Liver (tissue), 9 donors: ENCODE results near the gene FNDC1. TPM values are rescaled to one million over a fixed set of nuclear protein-coding genes. Genes with fewer than 3 reads are reported as not detected.

Experiments
- DNase-seq: peaks from one replicate; pipeline ENCODE4 v3.0.0-alpha.2; 2017; ENCODE audit warnings: low spot score
- H3K27ac ChIP-seq, 2 donors: one replicate each; pipeline ENCODE4 v1.7.0; 2013; ENCODE audit warnings: inconsistent platforms in 2 of 2, low read length in 2 of 2, control low read depth in 1 of 2, low read depth in 1 of 2, mild to moderate bottlenecking in 1 of 2
- H3K27me3 ChIP-seq, 4 donors: one replicate each; pipeline versions ENCODE4 v1.6.1 to v1.7.0; 2013; ENCODE audit warnings: low read length in 3 of 4, inconsistent platforms in 1 of 4, mild to moderate bottlenecking in 1 of 4, moderate library complexity in 1 of 4; ENCODE audit not compliant: control insufficient read depth in 4 of 4, insufficient read depth in 4 of 4
- H3K36me3 ChIP-seq, 4 donors: one replicate each; pipeline versions ENCODE4 v1.6.1 to v1.7.0; 2013; ENCODE audit warnings: low read length in 3 of 4, mild to moderate bottlenecking in 3 of 4, low read depth in 1 of 4, moderate library complexity in 1 of 4; ENCODE audit not compliant: control insufficient read depth in 4 of 4, insufficient read depth in 3 of 4
- H3K4me1 ChIP-seq, 4 donors: one replicate each; pipeline versions ENCODE4 v1.6.1 to v1.7.0; 2013; ENCODE audit warnings: low read length in 3 of 4, mild to moderate bottlenecking in 3 of 4, moderate library complexity in 1 of 4; ENCODE audit not compliant: control insufficient read depth in 4 of 4, insufficient read depth in 4 of 4
- H3K4me3 ChIP-seq, 3 donors: one replicate each; pipeline versions ENCODE4 v1.6.1 to v1.7.0; 2013; ENCODE audit warnings: low read length in 3 of 3, control low read depth in 1 of 3, low read depth in 1 of 3, mild to moderate bottlenecking in 1 of 3
- H3K9ac ChIP-seq, 2 donors: one replicate each; pipeline ENCODE4 v1.7.0; 2013; ENCODE audit warnings: low read length in 2 of 2, mild to moderate bottlenecking in 2 of 2, moderate library complexity in 2 of 2, control low read depth in 1 of 2, low read depth in 1 of 2
- H3K9me3 ChIP-seq, 4 donors: one replicate each; pipeline versions ENCODE4 v1.6.1 to v1.7.0; 2013; ENCODE audit warnings: low read length in 3 of 4; ENCODE audit not compliant: control insufficient read depth in 4 of 4
- ATF3 ChIP-seq: IDR thresholded peaks from 2 replicates; pipeline ENCODE4 v1.6.1; 2016; ENCODE audit warnings: antibody characterized with exemption
- CTCF ChIP-seq: fragments of 150-350 bp; IDR thresholded peaks from 2 replicates; pipeline ENCODE4 v1.5.1; 2017; ENCODE audit warnings: improper control_type of control experiment, low read depth, low read length; ENCODE audit not compliant: missing input control
- EGR1 ChIP-seq, 2 donors: IDR thresholded peaks; 2 replicates each; pipeline ENCODE4 v1.6.1; 2016 to 2018; ENCODE audit warnings: antibody characterized with exemption in 2 of 2, low read depth in 2 of 2
- FOXA1 ChIP-seq: IDR thresholded peaks from 2 replicates; pipeline ENCODE4 v1.6.1; 2016; ENCODE audit warnings: antibody characterized with exemption
- FOXA2 ChIP-seq: IDR thresholded peaks from 2 replicates; pipeline ENCODE4 v1.6.1; 2016; ENCODE audit warnings: antibody characterized with exemption
- HNF4A ChIP-seq, 2 donors: conservative IDR thresholded peaks; 2 replicates each; pipeline ENCODE4 v1.6.1; 2016; ENCODE audit warnings: antibody characterized with exemption in 2 of 2, mild to moderate bottlenecking in 2 of 2
- HNF4G ChIP-seq: IDR thresholded peaks from 2 replicates; pipeline ENCODE4 v1.6.1; 2016; ENCODE audit warnings: antibody characterized with exemption
- JUND ChIP-seq, 2 donors: IDR thresholded peaks; 2 replicates each; pipeline ENCODE4 v1.6.1; 2016; ENCODE audit warnings: antibody characterized with exemption in 2 of 2
- MAX ChIP-seq: IDR thresholded peaks from 2 replicates; pipeline ENCODE4 v1.6.1; 2016; ENCODE audit warnings: antibody characterized with exemption
- RAD21 ChIP-seq, 2 donors: IDR thresholded peaks; 2 replicates each; pipeline ENCODE4 v1.6.1; 2016; ENCODE audit warnings: antibody characterized with exemption in 2 of 2, mild to moderate bottlenecking in 2 of 2
- REST ChIP-seq: IDR thresholded peaks from 2 replicates; pipeline ENCODE4 v1.6.1; 2016; ENCODE audit warnings: antibody characterized with exemption, mild to moderate bottlenecking
- RXRA ChIP-seq, 2 donors: IDR thresholded peaks; 2 replicates each; pipeline ENCODE4 v1.6.1; 2017 to 2018; ENCODE audit warnings: antibody characterized with exemption in 2 of 2, mild to moderate bottlenecking in 1 of 2
- SP1 ChIP-seq: IDR thresholded peaks from 2 replicates; pipeline ENCODE4 v1.6.1; 2018; ENCODE audit warnings: antibody characterized with exemption, mild to moderate bottlenecking
- TAF1 ChIP-seq: conservative IDR thresholded peaks from 2 replicates; pipeline ENCODE4 v1.6.1; 2016; ENCODE audit warnings: antibody characterized with exemption, mild to moderate bottlenecking
- YY1 ChIP-seq: IDR thresholded peaks from 2 replicates; pipeline ENCODE4 v1.6.1; 2016; ENCODE audit warnings: antibody characterized with exemption, mild to moderate bottlenecking
- ZBTB33 ChIP-seq: IDR thresholded peaks from 2 replicates; pipeline ENCODE4 v1.6.1; 2016; ENCODE audit warnings: antibody characterized with exemption
- WGBS: extraction: QIAGEN DNeasy Blood & Tissue Kit; methylation state at CpG from one replicate; pipeline ENCODE4 v1.1.7; 2013; 5-methylcytosine and 5-hydroxymethylcytosine counted together
- polyA plus RNA-seq, 2 donors: library from polyadenylated mRNA; stranded (reverse) in 1 of 2; unstranded in 1 of 2; fragments of 200-250 nt in 1 of 2; fragments of >200 nt in 1 of 2; fragmentation: Nextera tagmentation in 1 of 2; extraction: Ambion mirVana in 1 of 2; gene quantifications; one replicate each; pipeline versions ENCODE4 v1.2.1 to v1.2.3, GENCODE V29; 2013 to 2015
- total RNA-seq, 2 donors: library from RNA; depleted of rRNA; stranded (reverse); fragments of >200 nt; gene quantifications; one replicate each; pipeline ENCODE4 v1.2.3, GENCODE V29; 2014
- donor health status: healthy.
- donor health status: healthy.
- donor health status: healthy.
- donor health status: healthy.
- donor health status: healthy.

Gene FNDC1
- total and polyA plus RNA-seq, 4 donors, result 0.10 to 0.47 (median 0.17) TPM; not detected in 1

GRCh38 chr6:159157431-159157830, 11.8 kb upstream of the FNDC1 start:
- no peaks in the 10 kb centered on the region for H3K27me3 ChIP-seq
- H3K9ac ChIP-seq, result no peak overlapping the region
- H3K4me1 ChIP-seq, result no peaks in the 10 kb centered on the region
- WGBS, result 55% methylated on average over 2 of the region's 2 CpGs
- H3K4me3 ChIP-seq, result no peak overlapping the region
- peaks cover 0 to 15% (median under 1%) of the 10 kb centered on the region in 4 donors for H3K9me3 ChIP-seq
- no peak for DNase-seq
- no peak for TF ChIP-seq EGR1 (IDR thresholded peaks at IDR 0.05; ENCODE audit: low read depth in 2 of 2)
- no peak for TF ChIP-seq MAX
- no peak for TF ChIP-seq HNF4G
- no peak for TF ChIP-seq ATF3
- no peak for TF ChIP-seq REST
- TF ChIP-seq FOXA2, result no peak
- no peak for TF ChIP-seq TAF1
- TF ChIP-seq YY1, result no peak
- TF ChIP-seq FOXA1, result no peak
- TF ChIP-seq SP1, result no peak
- TF ChIP-seq HNF4A (conservative IDR thresholded peaks at IDR 0.05), result no peak
- TF ChIP-seq ZBTB33, result no peak
- TF ChIP-seq RAD21 (IDR thresholded peaks at IDR 0.05), result no peak
- TF ChIP-seq CTCF, result no peak
- TF ChIP-seq RXRA (IDR thresholded peaks at IDR 0.05), result no peak
- no peak for TF ChIP-seq JUND (IDR thresholded peaks at IDR 0.05)
- no peak overlapping the region for H3K27ac ChIP-seq
- H3K36me3 ChIP-seq, result no peaks in the 10 kb centered on the region

- Histone ChIP-seq H3K27ac (no peak overlapping the region), H3K4me3 (no peak overlapping the region), H3K9ac (no peak overlapping the region), H3K4me1 (no peaks in the 10 kb centered on the region), H3K36me3 (no peaks in the 10 kb centered on the region), H3K9me3 (peaks cover 0 to 5% (median under 1%) of the 10 kb centered on the region in 4 donors), H3K27me3 (peaks cover 0 to 9% (median 3%) of the 10 kb centered on the region in 4 donors)
- no peak for DNase-seq
- TF ChIP-seq MAX (no peak), HNF4G (no peak), YY1 (no peak), REST (no peak), ZBTB33 (no peak), FOXA1 (no peak), SP1 (no peak), RAD21 (IDR thresholded peaks at IDR 0.05) (no peak), JUND (IDR thresholded peaks at IDR 0.05) (no peak)
- WGBS, result 70% methylated on average over 3 of the region's 3 CpGs
Observed at GRCh38 chr6:159161839-159162238, 7.4 kb upstream of the FNDC1 start.
